GM12878 (cell line): ENCODE measurements around the gene FYTTD1.

Experiments used
- CHD2 ChIP-seq: IDR thresholded peaks from 2 replicates; pipeline ENCODE4 v1.6.1; 2011; ENCODE audit warnings: low read depth, low read length, improper control_type of control experiment, borderline replicate concordance
- MTA3 ChIP-seq: IDR thresholded peaks from 2 replicates; pipeline ENCODE4 v1.6.1; 2012; ENCODE audit warnings: low read length, inconsistent platforms, borderline replicate concordance
- NFIC ChIP-seq: IDR thresholded peaks from 2 replicates; pipeline ENCODE4 v1.6.1; 2012; ENCODE audit warnings: low read depth, mild to moderate bottlenecking, inconsistent platforms, low read length, moderate library complexity
- TF ChIP-seq, protein P1 (sequence below): fragments of 450-650 bp; IDR thresholded peaks from 2 replicates; pipeline ENCODE4 v1.6.1; 2018; ENCODE audit warnings: borderline replicate concordance, mild to moderate bottlenecking; ENCODE audit not compliant: partially characterized antibody
- TF ChIP-seq, protein P2 (sequence below), 3 experiments: IDR thresholded peaks in 2 of 3; conservative IDR thresholded peaks in 1 of 3; 2 replicates each; pipeline ENCODE4 v1.5.1; 2011; ENCODE audit warnings: low read depth in 3 of 3, low read length in 3 of 3, mild to moderate bottlenecking in 3 of 3, control low read depth in 2 of 3, moderate library complexity in 2 of 3, inconsistent platforms in 1 of 3, mixed read lengths in 1 of 3; ENCODE audit not compliant: control insufficient read depth in 2 of 3, insufficient read depth in 1 of 3; ENCODE audit errors: extremely low read depth in 1 of 3
- TF ChIP-seq, protein P3 (sequence below): fragments of 450-650 bp; IDR thresholded peaks from 2 replicates; pipeline ENCODE4 v1.6.1; 2016; ENCODE audit warnings: mild to moderate bottlenecking, moderate library complexity, borderline replicate concordance

DNA sequence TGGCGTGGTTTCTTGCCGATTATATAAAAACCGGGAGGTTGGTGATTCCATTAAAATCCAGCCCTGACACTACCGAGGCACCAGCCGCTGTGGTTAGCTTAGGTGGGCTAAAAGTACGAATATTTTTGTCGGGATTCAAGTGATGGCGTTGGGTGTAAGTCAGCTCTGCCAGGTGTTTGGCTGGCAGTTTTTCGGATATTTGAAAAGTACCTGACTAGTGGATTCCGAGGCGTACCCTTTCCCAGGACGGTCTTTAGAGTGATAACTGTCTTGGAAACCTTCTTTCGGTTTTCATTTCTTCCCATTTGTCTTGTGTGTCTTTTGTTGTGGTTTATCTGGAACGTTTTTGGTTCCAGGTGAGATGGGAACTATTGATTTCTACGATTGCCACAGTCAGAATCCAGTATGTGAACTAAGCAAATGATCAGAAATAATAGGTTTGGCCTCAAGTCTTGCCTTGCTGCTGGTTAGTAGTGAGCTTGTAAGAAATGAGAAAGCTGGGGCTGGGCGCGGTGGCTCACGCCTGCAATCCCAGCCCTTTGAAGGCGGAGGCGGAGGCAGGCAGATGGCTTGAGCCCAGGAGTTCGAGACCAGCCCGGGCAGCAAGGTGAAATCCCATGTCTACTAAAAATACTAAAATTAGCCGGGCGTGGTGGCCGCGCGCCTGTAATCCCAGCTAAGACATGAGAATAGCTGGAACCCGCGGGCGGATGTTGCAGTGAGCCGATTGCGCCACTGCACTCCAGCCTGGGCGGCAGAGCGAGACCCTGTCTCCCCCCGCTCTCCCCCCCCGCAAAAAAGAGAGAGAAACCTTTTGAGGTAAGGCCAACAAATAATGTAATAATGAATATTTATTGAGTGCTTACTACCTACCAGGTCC lies 1.4 kb downstream of the FYTTD1 start:
- TF ChIP-seq, protein P1, sequence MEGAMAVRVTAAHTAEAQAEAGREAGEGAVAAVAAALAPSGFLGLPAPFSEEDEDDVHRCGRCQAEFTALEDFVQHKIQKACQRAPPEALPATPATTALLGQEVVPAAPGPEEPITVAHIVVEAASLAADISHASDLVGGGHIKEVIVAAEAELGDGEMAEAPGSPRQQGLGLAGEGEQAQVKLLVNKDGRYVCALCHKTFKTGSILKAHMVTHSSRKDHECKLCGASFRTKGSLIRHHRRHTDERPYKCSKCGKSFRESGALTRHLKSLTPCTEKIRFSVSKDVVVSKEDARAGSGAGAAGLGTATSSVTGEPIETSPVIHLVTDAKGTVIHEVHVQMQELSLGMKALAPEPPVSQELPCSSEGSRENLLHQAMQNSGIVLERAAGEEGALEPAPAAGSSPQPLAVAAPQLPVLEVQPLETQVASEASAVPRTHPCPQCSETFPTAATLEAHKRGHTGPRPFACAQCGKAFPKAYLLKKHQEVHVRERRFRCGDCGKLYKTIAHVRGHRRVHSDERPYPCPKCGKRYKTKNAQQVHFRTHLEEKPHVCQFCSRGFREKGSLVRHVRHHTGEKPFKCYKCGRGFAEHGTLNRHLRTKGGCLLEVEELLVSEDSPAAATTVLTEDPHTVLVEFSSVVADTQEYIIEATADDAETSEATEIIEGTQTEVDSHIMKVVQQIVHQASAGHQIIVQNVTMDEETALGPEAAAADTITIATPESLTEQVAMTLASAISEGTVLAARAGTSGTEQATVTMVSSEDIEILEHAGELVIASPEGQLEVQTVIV: no peak
- peak; percentile 55; the same call in 1 of the 2 replicates for TF ChIP-seq NFIC
- TF ChIP-seq CHD2: no peak
- TF ChIP-seq, protein P2, sequence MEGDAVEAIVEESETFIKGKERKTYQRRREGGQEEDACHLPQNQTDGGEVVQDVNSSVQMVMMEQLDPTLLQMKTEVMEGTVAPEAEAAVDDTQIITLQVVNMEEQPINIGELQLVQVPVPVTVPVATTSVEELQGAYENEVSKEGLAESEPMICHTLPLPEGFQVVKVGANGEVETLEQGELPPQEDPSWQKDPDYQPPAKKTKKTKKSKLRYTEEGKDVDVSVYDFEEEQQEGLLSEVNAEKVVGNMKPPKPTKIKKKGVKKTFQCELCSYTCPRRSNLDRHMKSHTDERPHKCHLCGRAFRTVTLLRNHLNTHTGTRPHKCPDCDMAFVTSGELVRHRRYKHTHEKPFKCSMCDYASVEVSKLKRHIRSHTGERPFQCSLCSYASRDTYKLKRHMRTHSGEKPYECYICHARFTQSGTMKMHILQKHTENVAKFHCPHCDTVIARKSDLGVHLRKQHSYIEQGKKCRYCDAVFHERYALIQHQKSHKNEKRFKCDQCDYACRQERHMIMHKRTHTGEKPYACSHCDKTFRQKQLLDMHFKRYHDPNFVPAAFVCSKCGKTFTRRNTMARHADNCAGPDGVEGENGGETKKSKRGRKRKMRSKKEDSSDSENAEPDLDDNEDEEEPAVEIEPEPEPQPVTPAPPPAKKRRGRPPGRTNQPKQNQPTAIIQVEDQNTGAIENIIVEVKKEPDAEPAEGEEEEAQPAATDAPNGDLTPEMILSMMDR (IDR thresholded peaks at IDR 0.05 in 2 of 3, conservative IDR thresholded peaks at IDR 0.05 in 1 of 3; ENCODE audit: control insufficient read depth in 2 of 3, extremely low read depth in 1 of 3, insufficient read depth in 1 of 3, low read depth in 3 of 3, low read length in 3 of 3): no peak
- TF ChIP-seq, protein P3, sequence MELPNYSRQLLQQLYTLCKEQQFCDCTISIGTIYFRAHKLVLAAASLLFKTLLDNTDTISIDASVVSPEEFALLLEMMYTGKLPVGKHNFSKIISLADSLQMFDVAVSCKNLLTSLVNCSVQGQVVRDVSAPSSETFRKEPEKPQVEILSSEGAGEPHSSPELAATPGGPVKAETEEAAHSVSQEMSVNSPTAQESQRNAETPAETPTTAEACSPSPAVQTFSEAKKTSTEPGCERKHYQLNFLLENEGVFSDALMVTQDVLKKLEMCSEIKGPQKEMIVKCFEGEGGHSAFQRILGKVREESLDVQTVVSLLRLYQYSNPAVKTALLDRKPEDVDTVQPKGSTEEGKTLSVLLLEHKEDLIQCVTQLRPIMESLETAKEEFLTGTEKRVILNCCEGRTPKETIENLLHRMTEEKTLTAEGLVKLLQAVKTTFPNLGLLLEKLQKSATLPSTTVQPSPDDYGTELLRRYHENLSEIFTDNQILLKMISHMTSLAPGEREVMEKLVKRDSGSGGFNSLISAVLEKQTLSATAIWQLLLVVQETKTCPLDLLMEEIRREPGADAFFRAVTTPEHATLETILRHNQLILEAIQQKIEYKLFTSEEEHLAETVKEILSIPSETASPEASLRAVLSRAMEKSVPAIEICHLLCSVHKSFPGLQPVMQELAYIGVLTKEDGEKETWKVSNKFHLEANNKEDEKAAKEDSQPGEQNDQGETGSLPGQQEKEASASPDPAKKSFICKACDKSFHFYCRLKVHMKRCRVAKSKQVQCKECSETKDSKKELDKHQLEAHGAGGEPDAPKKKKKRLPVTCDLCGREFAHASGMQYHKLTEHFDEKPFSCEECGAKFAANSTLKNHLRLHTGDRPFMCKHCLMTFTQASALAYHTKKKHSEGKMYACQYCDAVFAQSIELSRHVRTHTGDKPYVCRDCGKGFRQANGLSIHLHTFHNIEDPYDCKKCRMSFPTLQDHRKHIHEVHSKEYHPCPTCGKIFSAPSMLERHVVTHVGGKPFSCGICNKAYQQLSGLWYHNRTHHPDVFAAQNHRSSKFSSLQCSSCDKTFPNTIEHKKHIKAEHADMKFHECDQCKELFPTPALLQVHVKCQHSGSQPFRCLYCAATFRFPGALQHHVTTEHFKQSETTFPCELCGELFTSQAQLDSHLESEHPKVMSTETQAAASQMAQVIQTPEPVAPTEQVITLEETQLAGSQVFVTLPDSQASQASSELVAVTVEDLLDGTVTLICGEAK: no peak; the same call in 1 of the 2 replicates
- TF ChIP-seq MTA3: no peak
